Endothelial cell of umbilical vein (primary cell): ENCODE data around the gene NTF3. TPM values are rescaled to one million over a fixed set of nuclear protein-coding genes. Genes with fewer than 3 reads are reported as not detected.

Source experiments
- BruUV-seq: library from RNA; stranded (reverse); fragments of 400-500 nt; replicated peaks from 2 replicates; lab custom pipeline; 2021; lab: Mats Ljungman, UMichigan
- CTCF ChIA-PET: fragments of 300-600, 350-600 bp; sonication (Branson Sonifier 250); formaldehyde crosslinking; loops from one replicate; lab custom pipeline; 2021; ENCODE audit warnings: antibody characterized with exemption, inconsistent platforms; lab: Charles Lee
- POLR2A ChIA-PET: fragments of 300-600, 350-600 bp; sonication (Branson Sonifier 250); formaldehyde crosslinking; loops from one replicate; lab custom pipeline; 2021; ENCODE audit warnings: antibody characterized with exemption, inconsistent platforms; lab: Charles Lee
- DNase-seq: peaks from one replicate; pipeline ENCODE4 v3.0.0-alpha.2; 2011; ENCODE audit warnings: low read depth, low spot score
- FAIRE-seq: peaks from 2 replicates; lab custom pipeline; 2011; peaks lifted over from hg19 to GRCh38; lab: Jason Lieb, UNC
- H2AFZ ChIP-seq: 2 replicates; pipeline ENCODE4 v1.6.0; 2012; ENCODE audit warnings: low read depth, low read length, control low read depth, inconsistent platforms
- H3K27ac ChIP-seq: 2 replicates; pipeline ENCODE4 v1.5.1; 2011; ENCODE audit warnings: low read depth, mild to moderate bottlenecking, control low read depth, low read length, moderate library complexity; ENCODE audit not compliant: insufficient read depth
- H3K27me3 ChIP-seq, 2 experiments: 2 replicates each; pipeline versions ENCODE4 v1.6.0 to v1.6.1; 2011; ENCODE audit warnings: low read length in 2 of 2, mixed read lengths in 1 of 2; ENCODE audit not compliant: control insufficient read depth in 2 of 2, insufficient read depth in 2 of 2
- H3K36me3 ChIP-seq, 2 experiments: 2 replicates in 1 of 2; 3 replicates in 1 of 2; pipeline ENCODE4 v1.5.1; 2011; ENCODE audit warnings: low read length in 2 of 2, mild to moderate bottlenecking in 1 of 2, moderate library complexity in 1 of 2; ENCODE audit not compliant: control insufficient read depth in 2 of 2, insufficient read depth in 2 of 2; ENCODE audit errors: extremely low read depth in 1 of 2
- H3K4me1 ChIP-seq: 3 replicates; pipeline ENCODE4 v1.5.1; 2011; ENCODE audit warnings: mild to moderate bottlenecking, low read length; ENCODE audit not compliant: control insufficient read depth, insufficient read depth; ENCODE audit errors: extremely low read depth
- H3K4me2 ChIP-seq: 2 replicates; pipeline ENCODE4 v1.6.1; 2011; ENCODE audit warnings: low read length, control low read depth, mixed read lengths; ENCODE audit not compliant: insufficient read depth
- H3K4me3 ChIP-seq, 3 experiments: fragments of 200-600 bp in 1 of 3; sonication (generic), shearing (Covaris generic) in 1 of 3; replicated peaks in 1 of 3; 2 replicates each; pipeline ENCODE4 v1.5.1; 2011 to 2016; ENCODE audit warnings: control low read depth in 3 of 3, low read length in 3 of 3, mild to moderate bottlenecking in 2 of 3, inconsistent platforms in 1 of 3, low read depth in 1 of 3, moderate library complexity in 1 of 3; ENCODE audit not compliant: insufficient read depth in 1 of 3
- H3K79me2 ChIP-seq: 2 replicates; pipeline ENCODE4 v1.6.0; 2012; ENCODE audit warnings: low read length, inconsistent platforms; ENCODE audit not compliant: control insufficient read depth, insufficient read depth
- H3K9ac ChIP-seq: replicated peaks from 2 replicates; pipeline ENCODE3; 2011; ENCODE audit warnings: low read length, control low read depth; ENCODE audit not compliant: insufficient read depth; ENCODE audit errors: extremely low read depth
- H3K9me1 ChIP-seq: replicated peaks from 3 replicates; pipeline ENCODE4 v1.6.0; 2011; ENCODE audit warnings: mild to moderate bottlenecking, low read length; ENCODE audit not compliant: control insufficient read depth, insufficient read depth; ENCODE audit errors: extremely low read depth
- H3K9me3 ChIP-seq: replicated peaks from 2 replicates; pipeline ENCODE4 v1.5.1; 2012; ENCODE audit warnings: low read length, inconsistent platforms; ENCODE audit not compliant: control insufficient read depth, insufficient read depth
- H4K20me1 ChIP-seq: replicated peaks from 2 replicates; pipeline ENCODE3; 2011; ENCODE audit warnings: mild to moderate bottlenecking, low read length; ENCODE audit not compliant: control insufficient read depth, insufficient read depth; ENCODE audit errors: extremely low read depth
- EZH2 ChIP-seq: IDR thresholded peaks from 2 replicates; pipeline ENCODE4 v1.6.1; 2012; ENCODE audit warnings: borderline replicate concordance, low read depth, mild to moderate bottlenecking, moderate library complexity, low read length, inconsistent platforms; ENCODE audit not compliant: severe bottlenecking
- FOS ChIP-seq: IDR thresholded peaks from 2 replicates; pipeline ENCODE4 v1.6.1; 2011; ENCODE audit warnings: mild to moderate bottlenecking, low read length, moderate library complexity, borderline replicate concordance; ENCODE audit not compliant: insufficient read depth
- GATA2 ChIP-seq: IDR thresholded peaks from 2 replicates; pipeline ENCODE4 v1.7.0; 2011; ENCODE audit warnings: low read depth, mild to moderate bottlenecking, moderate library complexity, mixed read lengths, low read length; ENCODE audit not compliant: insufficient read length, insufficient read depth
- JUN ChIP-seq: IDR thresholded peaks from 2 replicates; pipeline ENCODE4 v1.6.1; 2011; ENCODE audit warnings: borderline replicate concordance, low read depth; ENCODE audit not compliant: insufficient read length, insufficient read depth
- MYC ChIP-seq: IDR thresholded peaks from one replicate; pipeline ENCODE4 v1.6.1; 2011; ENCODE audit warnings: mild to moderate bottlenecking, low read depth, low read length
- POLR2A ChIP-seq: IDR thresholded peaks from 2 replicates; pipeline ENCODE4 v1.6.1; 2012; ENCODE audit warnings: low read depth, mild to moderate bottlenecking, control low read depth, low read length
- POLR2AphosphoS5 ChIP-seq: IDR thresholded peaks from 2 replicates; pipeline ENCODE4 v1.6.1; 2012; ENCODE audit warnings: low read depth, mild to moderate bottlenecking, control low read depth, low read length, moderate library complexity; ENCODE audit not compliant: insufficient read depth
- dilution Hi-C: fragments of 300-500 bp; cut with MboI; formaldehyde crosslinking; loops from one replicate; pipeline ENCODE4 v1.15.0; 2019; ENCODE audit warnings: low sequenced_read_pairs; ENCODE audit not compliant: extremely low pct_ligation_motif_present
- intact Hi-C: fragments of 100-400 bp; cut with micrococcal nuclease; formaldehyde crosslinking; loops from one replicate; pipeline ENCODE4 v1.10.0; 2022
- polyA plus RNA-seq, 4 experiments: library from polyadenylated mRNA; depleted of rRNA in 3 of 4; stranded (reverse) in 3 of 4; unstranded in 1 of 4; fragments of >200 nt; gene quantifications; 2 replicates each; pipeline versions ENCODE4 v1.2.1 to v1.2.3, GENCODE V29; 2011 to 2012; ENCODE audit warnings: missing spikeins in 1 of 4
- total RNA-seq: library from RNA; stranded (reverse); gene quantifications from 2 replicates; pipeline ENCODE4 v1.2.3, GENCODE V29; 2021
- TF ChIP-seq, protein P1 (sequence below), 2 donors: IDR thresholded peaks; 1 replicate in 1 of 2; 2 replicates in 1 of 2; pipeline ENCODE4 v1.5.1; 2011; ENCODE audit warnings: low read length in 2 of 2, mild to moderate bottlenecking in 2 of 2, moderate library complexity in 2 of 2, control low read depth in 1 of 2, inconsistent platforms in 1 of 2, low read depth in 1 of 2; ENCODE audit not compliant: insufficient read depth in 1 of 2; ENCODE audit errors: extremely low read depth in 1 of 2
- TF ChIP-seq, protein P2 (sequence below): IDR thresholded peaks from 2 replicates; pipeline ENCODE4 v1.6.1; 2011; ENCODE audit not compliant: insufficient read depth, insufficient read length

The NTF3 gene
- total and polyA plus RNA-seq, 2 donors (not counting 3 experiments of a cell fraction or from before 2014, with no cell fraction given) = not detected

DNA sequence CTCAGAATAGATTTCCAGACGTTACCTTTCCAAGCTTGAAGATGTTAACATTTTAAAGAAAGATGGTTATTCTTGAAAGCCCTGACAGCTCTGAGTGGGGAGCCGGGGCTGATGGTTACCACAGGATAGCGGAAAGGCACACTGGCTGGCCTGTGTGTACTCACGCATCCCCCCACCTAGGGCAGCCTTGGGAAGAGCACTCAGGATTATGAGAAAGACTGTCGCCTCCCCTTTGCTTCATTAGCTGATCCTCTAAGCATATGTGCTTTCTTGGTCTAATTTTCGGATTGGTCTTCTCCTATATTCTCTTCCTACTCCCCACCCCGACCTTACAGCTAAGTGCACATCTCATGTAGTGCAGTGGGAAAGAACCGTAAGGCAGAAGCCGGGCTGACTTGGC is 20.7 kb downstream of the NTF3 start:
- Histone ChIP-seq H3K9ac (no peak overlapping the region), H3K79me2 (no peaks in the 10 kb centered on the region), H4K20me1 (no peaks in the 10 kb centered on the region), H3K4me3 (no peak overlapping the region), H3K4me2 (no peak overlapping the region), H3K27me3 (peaks cover 22 to 27% of the 10 kb centered on the region in 2 experiments), H3K9me1 (no peaks in the 10 kb centered on the region), H3K36me3 (no peaks in the 10 kb centered on the region), H3K9me3 (no peaks in the 10 kb centered on the region), H2AFZ (no peak overlapping the region), H3K27ac (no peak overlapping the region), H3K4me1 (peaks cover 11% of the 10 kb centered on the region)
- FAIRE-seq (no peak), DNase-seq (no peak)
- CTCF ChIA-PET = interaction anchor here (1.2 kb wide), 1 partner anchor 9 kb away, joined by 4 read pairs; no protein-coding TSS in a partner anchor
- dilution Hi-C loops (no loop called here), intact Hi-C loops (no loop called here)
- TF ChIP-seq FOS = no peak
- TF ChIP-seq GATA2 = no peak
- TF ChIP-seq POLR2A = no peak
- TF ChIP-seq, protein P1, sequence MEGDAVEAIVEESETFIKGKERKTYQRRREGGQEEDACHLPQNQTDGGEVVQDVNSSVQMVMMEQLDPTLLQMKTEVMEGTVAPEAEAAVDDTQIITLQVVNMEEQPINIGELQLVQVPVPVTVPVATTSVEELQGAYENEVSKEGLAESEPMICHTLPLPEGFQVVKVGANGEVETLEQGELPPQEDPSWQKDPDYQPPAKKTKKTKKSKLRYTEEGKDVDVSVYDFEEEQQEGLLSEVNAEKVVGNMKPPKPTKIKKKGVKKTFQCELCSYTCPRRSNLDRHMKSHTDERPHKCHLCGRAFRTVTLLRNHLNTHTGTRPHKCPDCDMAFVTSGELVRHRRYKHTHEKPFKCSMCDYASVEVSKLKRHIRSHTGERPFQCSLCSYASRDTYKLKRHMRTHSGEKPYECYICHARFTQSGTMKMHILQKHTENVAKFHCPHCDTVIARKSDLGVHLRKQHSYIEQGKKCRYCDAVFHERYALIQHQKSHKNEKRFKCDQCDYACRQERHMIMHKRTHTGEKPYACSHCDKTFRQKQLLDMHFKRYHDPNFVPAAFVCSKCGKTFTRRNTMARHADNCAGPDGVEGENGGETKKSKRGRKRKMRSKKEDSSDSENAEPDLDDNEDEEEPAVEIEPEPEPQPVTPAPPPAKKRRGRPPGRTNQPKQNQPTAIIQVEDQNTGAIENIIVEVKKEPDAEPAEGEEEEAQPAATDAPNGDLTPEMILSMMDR (IDR thresholded peaks at IDR 0.05; ENCODE audit: extremely low read depth in 1 of 2, insufficient read depth in 1 of 2, low read depth in 1 of 2, low read length in 2 of 2) = no peak
- no peak for TF ChIP-seq JUN
- TF ChIP-seq EZH2 = no peak
- TF ChIP-seq POLR2AphosphoS5 = no peak
- TF ChIP-seq, protein P2, sequence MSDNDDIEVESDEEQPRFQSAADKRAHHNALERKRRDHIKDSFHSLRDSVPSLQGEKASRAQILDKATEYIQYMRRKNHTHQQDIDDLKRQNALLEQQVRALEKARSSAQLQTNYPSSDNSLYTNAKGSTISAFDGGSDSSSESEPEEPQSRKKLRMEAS = no peak
- no peak for TF ChIP-seq MYC
- POLR2A ChIA-PET = no interaction called here
- no TSS peak for BruUV-seq
